Measurements from ENCODE around the gene NALCN. TPM values are rescaled to one million over a fixed set of nuclear protein-coding genes. Genes with fewer than 3 reads are reported as not detected.

The NALCN gene
- total and polyA plus RNA-seq, 7 experiments from 2014 or later, result not detected

GRCh38 chr13:101346942-101347728, 69.2 kb downstream of the NALCN start:
- Histone ChIP-seq H3K9me3 (ENCODE audit: control insufficient read depth in 2 of 3, low read length in 3 of 3) (no peaks in the 10 kb centered on the region), H3K4me1 (ENCODE audit: control insufficient read depth in 2 of 2, insufficient read depth in 2 of 2, low read length in 2 of 2) (no peaks in the 10 kb centered on the region), H3K27ac (ENCODE audit: low read depth, low read length) (no peak overlapping the region), H3K27me3 (ENCODE audit: control insufficient read depth in 2 of 2, insufficient read depth in 2 of 2, low read length in 2 of 2) (no peaks in the 10 kb centered on the region), H3K36me3 (ENCODE audit: control insufficient read depth in 2 of 3, insufficient read depth in 3 of 3, low read length in 3 of 3) (no peaks in the 10 kb centered on the region), H3K4me3 (ENCODE audit: low read length) (no peak overlapping the region)
- Mint-ChIP-seq H3K9me3 (peaks cover 0 to 11% (median 0%) of the 10 kb centered on the region in 11 donors), H3K36me3 (no peaks in the 10 kb centered on the region), H3K4me3 (no peak overlapping the region), H3K4me1 (no peaks in the 10 kb centered on the region), H3K27ac (no peak overlapping the region), H3K27me3 (peaks cover 0 to 9% (median 4%) of the 10 kb centered on the region in 5 donors)
- POLR2A ChIA-PET, result no interaction called here
- ATAC-seq, result no peak
- no peak for DNase-seq
- intact Hi-C loops (cut with micrococcal nuclease), result no loop called here
- CTCF ChIA-PET, result interaction anchor here (0.5 kb wide), 1 partner anchor 90 kb away, joined by 3 read pairs; no protein-coding TSS in a partner anchor

GRCh38 chr13:101346161-101346560, 70.1 kb downstream of the NALCN start:
- intact Hi-C loops (cut with micrococcal nuclease), result no loop called here
- Mint-ChIP-seq H3K4me3 (no peak overlapping the region), H3K36me3 (no peaks in the 10 kb centered on the region), H3K4me1 (no peaks in the 10 kb centered on the region), H3K27me3 (peaks cover 0 to 8% (median 5%) of the 10 kb centered on the region in 5 donors), H3K27ac (no peak overlapping the region), H3K9me3 (peaks cover 0 to 11% (median 0%) of the 10 kb centered on the region in 11 donors)
- Histone ChIP-seq H3K4me3 (ENCODE audit: low read length) (no peak overlapping the region), H3K9me3 (ENCODE audit: control insufficient read depth in 2 of 3, low read length in 3 of 3) (no peaks in the 10 kb centered on the region), H3K27ac (ENCODE audit: low read depth, low read length) (no peak overlapping the region), H3K27me3 (ENCODE audit: control insufficient read depth in 2 of 2, insufficient read depth in 2 of 2, low read length in 2 of 2) (no peaks in the 10 kb centered on the region), H3K36me3 (ENCODE audit: control insufficient read depth in 2 of 3, insufficient read depth in 3 of 3, low read length in 3 of 3) (no peaks in the 10 kb centered on the region), H3K4me1 (ENCODE audit: control insufficient read depth in 2 of 2, insufficient read depth in 2 of 2, low read length in 2 of 2) (no peaks in the 10 kb centered on the region)
- no peak for DNase-seq
- no peak for ATAC-seq
- ChIA-PET POLR2A (no interaction called here), CTCF (no interaction called here)

GRCh38 chr13:101343128-101343787, 73.0 kb downstream of the NALCN start:
- no peak overlapping the region for H3K4me3 ChIP-seq (ENCODE audit: low read length)
- ChIA-PET POLR2A (no interaction called here), CTCF (no interaction called here)
- H3K36me3 ChIP-seq (ENCODE audit: control insufficient read depth in 2 of 3, insufficient read depth in 3 of 3, low read length in 3 of 3), result no peaks in the 10 kb centered on the region
- no peaks in the 10 kb centered on the region for H3K9me3 ChIP-seq (ENCODE audit: control insufficient read depth in 2 of 3, low read length in 3 of 3)
- no peaks in the 10 kb centered on the region for H3K27me3 ChIP-seq (ENCODE audit: control insufficient read depth in 2 of 2, insufficient read depth in 2 of 2, low read length in 2 of 2)
- no peak for DNase-seq
- Mint-ChIP-seq H3K27me3 (peaks cover 0 to 6% (median 0%) of the 10 kb centered on the region in 5 donors), H3K36me3 (no peaks in the 10 kb centered on the region), H3K9me3 (peaks cover 0 to 7% (median 0%) of the 10 kb centered on the region in 11 donors), H3K27ac (no peak overlapping the region), H3K4me3 (no peak overlapping the region), H3K4me1 (no peaks in the 10 kb centered on the region)
- H3K27ac ChIP-seq (ENCODE audit: low read depth, low read length), result no peak overlapping the region
- ATAC-seq, result no peak
- intact Hi-C loops (cut with micrococcal nuclease), result no loop called here
- no peaks in the 10 kb centered on the region for H3K4me1 ChIP-seq (ENCODE audit: control insufficient read depth in 2 of 2, insufficient read depth in 2 of 2, low read length in 2 of 2)

GRCh38 chr13:101341464-101341863, 74.8 kb downstream of the NALCN start:
- no peak overlapping the region for H3K4me3 Mint-ChIP-seq
- intact Hi-C loops (cut with micrococcal nuclease), result no loop called here
- Histone ChIP-seq H3K9me3 (ENCODE audit: control insufficient read depth in 2 of 3, low read length in 3 of 3) (no peaks in the 10 kb centered on the region), H3K4me3 (ENCODE audit: low read length) (no peak overlapping the region), H3K4me1 (ENCODE audit: control insufficient read depth in 2 of 2, insufficient read depth in 2 of 2, low read length in 2 of 2) (no peaks in the 10 kb centered on the region), H3K27me3 (ENCODE audit: control insufficient read depth in 2 of 2, insufficient read depth in 2 of 2, low read length in 2 of 2) (no peaks in the 10 kb centered on the region), H3K36me3 (ENCODE audit: control insufficient read depth in 2 of 3, insufficient read depth in 3 of 3, low read length in 3 of 3) (no peaks in the 10 kb centered on the region), H3K27ac (ENCODE audit: low read depth, low read length) (no peak overlapping the region)
- POLR2A ChIA-PET, result no interaction called here
- no peaks in the 10 kb centered on the region for H3K4me1 Mint-ChIP-seq
- H3K27ac Mint-ChIP-seq, result no peak overlapping the region
- H3K36me3 Mint-ChIP-seq, result no peaks in the 10 kb centered on the region
- CTCF ChIA-PET, result no interaction called here
- no peak for DNase-seq
- peaks cover 0 to 7% (median 0%) of the 10 kb centered on the region in 11 donors for H3K9me3 Mint-ChIP-seq
- peaks cover 0 to 6% (median 0%) of the 10 kb centered on the region in 5 donors for H3K27me3 Mint-ChIP-seq
- ATAC-seq, result no peak

- Histone ChIP-seq H3K4me1 (ENCODE audit: control insufficient read depth in 2 of 2, insufficient read depth in 2 of 2, low read length in 2 of 2) (no peaks in the 10 kb centered on the region), H3K27ac (ENCODE audit: low read depth, low read length) (no peak overlapping the region), H3K4me3 (ENCODE audit: low read length) (no peak overlapping the region), H3K9me3 (ENCODE audit: control insufficient read depth in 2 of 3, low read length in 3 of 3) (no peaks in the 10 kb centered on the region), H3K27me3 (ENCODE audit: control insufficient read depth in 2 of 2, insufficient read depth in 2 of 2, low read length in 2 of 2) (no peaks in the 10 kb centered on the region), H3K36me3 (ENCODE audit: control insufficient read depth in 2 of 3, insufficient read depth in 3 of 3, low read length in 3 of 3) (no peaks in the 10 kb centered on the region)
- H3K27me3 Mint-ChIP-seq, result peaks cover 0 to 6% (median 0%) of the 10 kb centered on the region in 5 donors
- DNase-seq (no peak), ATAC-seq (no peak)
- peaks cover 0 to 7% (median 0%) of the 10 kb centered on the region in 11 donors for H3K9me3 Mint-ChIP-seq
- no peaks in the 10 kb centered on the region for H3K36me3 Mint-ChIP-seq
- POLR2A ChIA-PET, result no interaction called here
- CTCF ChIA-PET, result no interaction called here
- H3K27ac Mint-ChIP-seq, result no peak overlapping the region
- H3K4me3 Mint-ChIP-seq, result no peak overlapping the region
- no peaks in the 10 kb centered on the region for H3K4me1 Mint-ChIP-seq
- intact Hi-C loops (cut with micrococcal nuclease), result no loop called here
These were observed 77.1 kb downstream of the NALCN start for GRCh38 chr13:101339202-101339601.

GRCh38 chr13:101332583-101332982, 83.7 kb downstream of the NALCN start:
- Histone ChIP-seq H3K36me3 (ENCODE audit: control insufficient read depth in 2 of 3, insufficient read depth in 3 of 3, low read length in 3 of 3) (no peaks in the 10 kb centered on the region), H3K4me3 (ENCODE audit: low read length) (no peak overlapping the region), H3K9me3 (ENCODE audit: control insufficient read depth in 2 of 3, low read length in 3 of 3) (no peaks in the 10 kb centered on the region), H3K27me3 (ENCODE audit: control insufficient read depth in 2 of 2, insufficient read depth in 2 of 2, low read length in 2 of 2) (no peaks in the 10 kb centered on the region), H3K27ac (ENCODE audit: low read depth, low read length) (no peak overlapping the region), H3K4me1 (ENCODE audit: control insufficient read depth in 2 of 2, insufficient read depth in 2 of 2, low read length in 2 of 2) (no peaks in the 10 kb centered on the region)
- CTCF ChIA-PET, result no interaction called here
- POLR2A ChIA-PET, result no interaction called here
- H3K4me3 Mint-ChIP-seq, result no peak overlapping the region
- peaks cover 0 to 3% (median 0%) of the 10 kb centered on the region in 11 donors for H3K9me3 Mint-ChIP-seq
- DNase-seq (no peak), ATAC-seq (no peak)
- intact Hi-C loops (cut with micrococcal nuclease), result no loop called here
- H3K4me1 Mint-ChIP-seq, result no peaks in the 10 kb centered on the region
- H3K27ac Mint-ChIP-seq, result no peak overlapping the region
- no peaks in the 10 kb centered on the region for H3K36me3 Mint-ChIP-seq
- H3K27me3 Mint-ChIP-seq, result peaks cover 0 to 9% (median 0%) of the 10 kb centered on the region in 5 donors

GRCh38 chr13:101331731-101332130, 84.6 kb downstream of the NALCN start:
- no peak overlapping the region for H3K4me3 Mint-ChIP-seq
- DNase-seq (no peak), ATAC-seq (no peak)
- H3K27me3 ChIP-seq (ENCODE audit: control insufficient read depth in 2 of 2, insufficient read depth in 2 of 2, low read length in 2 of 2), result no peaks in the 10 kb centered on the region
- no peaks in the 10 kb centered on the region for H3K36me3 ChIP-seq (ENCODE audit: control insufficient read depth in 2 of 3, insufficient read depth in 3 of 3, low read length in 3 of 3)
- CTCF ChIA-PET, result no interaction called here
- intact Hi-C loops (cut with micrococcal nuclease), result no loop called here
- H3K27me3 Mint-ChIP-seq, result peaks cover 0 to 9% (median 0%) of the 10 kb centered on the region in 5 donors
- no peaks in the 10 kb centered on the region for H3K9me3 ChIP-seq (ENCODE audit: control insufficient read depth in 2 of 3, low read length in 3 of 3)
- H3K36me3 Mint-ChIP-seq, result no peaks in the 10 kb centered on the region
- H3K27ac Mint-ChIP-seq, result no peak overlapping the region
- no peaks in the 10 kb centered on the region for H3K4me1 ChIP-seq (ENCODE audit: control insufficient read depth in 2 of 2, insufficient read depth in 2 of 2, low read length in 2 of 2)
- H3K27ac ChIP-seq (ENCODE audit: low read depth, low read length), result no peak overlapping the region
- no peaks in the 10 kb centered on the region for H3K4me1 Mint-ChIP-seq
- POLR2A ChIA-PET, result no interaction called here
- peaks cover 0 to 3% (median 0%) of the 10 kb centered on the region in 11 donors for H3K9me3 Mint-ChIP-seq
- no peak overlapping the region for H3K4me3 ChIP-seq (ENCODE audit: low read length)

Measured in naive thymus-derived CD4-positive, alpha-beta T cell (primary cell).